ENCODE measurements around the gene ASB4.

DNA sequence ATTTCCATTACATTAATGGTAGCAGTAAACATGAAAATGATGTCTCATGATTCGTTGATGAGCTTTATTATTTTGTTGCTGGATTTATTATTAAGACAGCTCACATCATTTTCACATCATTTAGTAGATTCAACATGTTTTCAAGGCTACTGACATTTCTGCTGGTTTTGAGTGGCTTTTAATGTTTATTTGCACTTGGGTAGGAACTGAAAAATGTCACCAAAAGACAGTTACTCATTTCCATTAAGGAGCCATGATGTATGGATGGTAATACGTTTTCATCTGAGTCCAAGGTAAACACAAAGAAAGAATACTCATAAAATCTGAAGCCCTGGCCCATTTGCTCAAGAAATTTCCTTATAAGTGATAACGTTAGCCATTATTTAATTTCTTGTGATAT lies 95.7 kb downstream of the ASB4 start:
- TF ChIP-seq ELF4 (IDR thresholded peaks at IDR 0.05) (no peak), L3MBTL2 (conservative IDR thresholded peaks at IDR 0.05) (no peak), SP1 (IDR thresholded peaks at IDR 0.05) (no peak), BHLHE40 (IDR thresholded peaks at IDR 0.05; ENCODE audit: borderline replicate concordance) (no peak), CTBP1 (IDR thresholded peaks at IDR 0.05; ENCODE audit: borderline replicate concordance) (no peak), TARDBP (IDR thresholded peaks at IDR 0.05) (no peak), ARNT (IDR thresholded peaks at IDR 0.05) (no peak), FOXM1 (IDR thresholded peaks at IDR 0.05; ENCODE audit: borderline replicate concordance) (no peak), FOXK2 (IDR thresholded peaks at IDR 0.05) (no peak), NFRKB (IDR thresholded peaks at IDR 0.05) (no peak)

All from HEK293T (cell line).